ENCODE data around the gene BMPR2.

DNA sequence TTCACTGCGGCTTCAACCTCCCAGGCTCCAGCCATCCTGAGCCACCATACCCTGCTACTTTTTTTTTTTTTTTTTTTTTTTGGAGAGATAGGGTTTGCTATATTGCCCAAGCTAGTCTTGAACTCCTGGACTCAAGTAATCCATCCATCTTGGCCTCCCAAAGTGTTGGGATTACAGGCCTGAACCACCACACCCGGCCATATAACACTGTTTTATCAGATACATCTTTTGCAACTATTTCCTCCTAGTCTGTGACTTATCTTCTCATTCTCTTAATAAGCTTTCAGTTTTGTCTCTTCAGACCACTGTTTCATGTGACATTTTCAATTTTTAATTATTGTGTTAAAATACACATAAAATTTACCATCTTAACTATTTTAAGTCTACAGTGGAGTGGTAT lies 223.0 kb downstream of the BMPR2 start:
- TF ChIP-seq POLR2AphosphoS5 (IDR thresholded peaks at IDR 0.05; ENCODE audit: low read depth, low read length): no peak
- TF ChIP-seq, protein P1, sequence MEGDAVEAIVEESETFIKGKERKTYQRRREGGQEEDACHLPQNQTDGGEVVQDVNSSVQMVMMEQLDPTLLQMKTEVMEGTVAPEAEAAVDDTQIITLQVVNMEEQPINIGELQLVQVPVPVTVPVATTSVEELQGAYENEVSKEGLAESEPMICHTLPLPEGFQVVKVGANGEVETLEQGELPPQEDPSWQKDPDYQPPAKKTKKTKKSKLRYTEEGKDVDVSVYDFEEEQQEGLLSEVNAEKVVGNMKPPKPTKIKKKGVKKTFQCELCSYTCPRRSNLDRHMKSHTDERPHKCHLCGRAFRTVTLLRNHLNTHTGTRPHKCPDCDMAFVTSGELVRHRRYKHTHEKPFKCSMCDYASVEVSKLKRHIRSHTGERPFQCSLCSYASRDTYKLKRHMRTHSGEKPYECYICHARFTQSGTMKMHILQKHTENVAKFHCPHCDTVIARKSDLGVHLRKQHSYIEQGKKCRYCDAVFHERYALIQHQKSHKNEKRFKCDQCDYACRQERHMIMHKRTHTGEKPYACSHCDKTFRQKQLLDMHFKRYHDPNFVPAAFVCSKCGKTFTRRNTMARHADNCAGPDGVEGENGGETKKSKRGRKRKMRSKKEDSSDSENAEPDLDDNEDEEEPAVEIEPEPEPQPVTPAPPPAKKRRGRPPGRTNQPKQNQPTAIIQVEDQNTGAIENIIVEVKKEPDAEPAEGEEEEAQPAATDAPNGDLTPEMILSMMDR (IDR thresholded peaks at IDR 0.05 in 2 of 3, conservative IDR thresholded peaks at IDR 0.05 in 1 of 3; ENCODE audit: borderline replicate concordance in 1 of 3, insufficient read depth in 1 of 3, low read depth in 2 of 3, low read length in 2 of 3): no peak
- TF ChIP-seq, protein P2, sequence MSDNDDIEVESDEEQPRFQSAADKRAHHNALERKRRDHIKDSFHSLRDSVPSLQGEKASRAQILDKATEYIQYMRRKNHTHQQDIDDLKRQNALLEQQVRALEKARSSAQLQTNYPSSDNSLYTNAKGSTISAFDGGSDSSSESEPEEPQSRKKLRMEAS (IDR thresholded peaks at IDR 0.05): no peak

All from HCT116 (cell line).